Measurements from ENCODE around the gene SAP30BP. TPM values are rescaled to one million over a fixed set of nuclear protein-coding genes. Genes with fewer than 3 reads are reported as not detected.

Gene SAP30BP
- total RNA-seq, 4 donors from 2014 or later: 67.0 to 104 (median 86.3) TPM

- WGBS: 5% methylated on average over 15 of the region's 27 CpGs
- TF ChIP-seq POLR2A (IDR thresholded peaks at IDR 0.05) (no peak), EP300 (IDR thresholded peaks at IDR 0.05) (no peak), POLR2AphosphoS5 (IDR thresholded peaks at IDR 0.05) (peak in 1 of 3 donors; percentile 22), CTCF (IDR thresholded peaks at IDR 0.05) (peak; percentile 20 to 75)
- Histone ChIP-seq H3K27ac (peak overlapping the region; percentile 85), H3K27me3 (no peaks in the 10 kb centered on the region), H3K4me1 (peaks cover 23% of the 10 kb centered on the region), H3K36me3 (peaks cover 16% of the 10 kb centered on the region), H3K9me3 (no peaks in the 10 kb centered on the region), H3K4me3 (peak overlapping the region; percentile 25)
- DNase-seq (ENCODE audit: low spot score in 2 of 2): peak; percentile 94 to 95
These were observed 33.4 kb upstream of the SAP30BP start for GRCh38 chr17:75633486-75634375.

GRCh38 chr17:75634376-75634740 lies 32.8 kb upstream of the SAP30BP start:
- H3K36me3 ChIP-seq: peaks cover 11% of the 10 kb centered on the region
- 71% methylated on average over 3 of the region's 9 CpGs for WGBS
- H3K9me3 ChIP-seq: no peaks in the 10 kb centered on the region
- peak overlapping the region; percentile 25 for H3K4me3 ChIP-seq
- peak overlapping the region; percentile 85 for H3K27ac ChIP-seq
- peaks cover 23% of the 10 kb centered on the region for H3K4me1 ChIP-seq
- TF ChIP-seq POLR2AphosphoS5 (IDR thresholded peaks at IDR 0.05) (no peak), POLR2A (IDR thresholded peaks at IDR 0.05) (no peak), EP300 (IDR thresholded peaks at IDR 0.05) (no peak), CTCF (IDR thresholded peaks at IDR 0.05) (no peak)
- no peaks in the 10 kb centered on the region for H3K27me3 ChIP-seq
- DNase-seq (ENCODE audit: low spot score in 2 of 2): no peak

- Histone ChIP-seq H3K4me3 (peak overlapping the region; percentile 25), H3K27me3 (no peaks in the 10 kb centered on the region), H3K27ac (no peak overlapping the region), H3K9me3 (no peaks in the 10 kb centered on the region), H3K4me1 (peaks cover 30% of the 10 kb centered on the region), H3K36me3 (peaks cover 11% of the 10 kb centered on the region)
- DNase-seq (ENCODE audit: low spot score in 2 of 2): no peak
- TF ChIP-seq EP300 (IDR thresholded peaks at IDR 0.05): no peak
- TF ChIP-seq CTCF (IDR thresholded peaks at IDR 0.05): no peak
- no peak for TF ChIP-seq POLR2A (IDR thresholded peaks at IDR 0.05)
- no peak for TF ChIP-seq POLR2AphosphoS5 (IDR thresholded peaks at IDR 0.05)
- 82% methylated on average over 16 of the region's 20 CpGs for WGBS
These were observed 32.2 kb upstream of the SAP30BP start for GRCh38 chr17:75634754-75635609.

- peaks cover 4% of the 10 kb centered on the region for H3K36me3 ChIP-seq
- 80% methylated on average over 1 of the region's 16 CpGs for WGBS
- no peak for DNase-seq (ENCODE audit: low spot score in 2 of 2)
These were observed 31.4 kb upstream of the SAP30BP start for GRCh38 chr17:75635610-75636202.

More at GRCh38 chr17:75635610-75636202, 31.4 kb upstream of the SAP30BP start:
- H3K27me3 ChIP-seq: no peaks in the 10 kb centered on the region
- H3K4me3 ChIP-seq: no peak overlapping the region
- peaks cover 37% of the 10 kb centered on the region for H3K4me1 ChIP-seq
- H3K27ac ChIP-seq: no peak overlapping the region
- no peak for TF ChIP-seq CTCF (IDR thresholded peaks at IDR 0.05)
- no peak for TF ChIP-seq EP300 (IDR thresholded peaks at IDR 0.05)
- no peak for TF ChIP-seq POLR2AphosphoS5 (IDR thresholded peaks at IDR 0.05)
- TF ChIP-seq POLR2A (IDR thresholded peaks at IDR 0.05): no peak
- H3K9me3 ChIP-seq: no peaks in the 10 kb centered on the region

All from suprapubic skin (tissue), 4 donors.